ENCODE results near the gene SPRR2A.
"Not testable (repeated sequence)": the region's sequence is repeated elsewhere in the genome, so short reads cannot be mapped to it uniquely, and the experiment has no call there.

The SPRR2A gene

DNA sequence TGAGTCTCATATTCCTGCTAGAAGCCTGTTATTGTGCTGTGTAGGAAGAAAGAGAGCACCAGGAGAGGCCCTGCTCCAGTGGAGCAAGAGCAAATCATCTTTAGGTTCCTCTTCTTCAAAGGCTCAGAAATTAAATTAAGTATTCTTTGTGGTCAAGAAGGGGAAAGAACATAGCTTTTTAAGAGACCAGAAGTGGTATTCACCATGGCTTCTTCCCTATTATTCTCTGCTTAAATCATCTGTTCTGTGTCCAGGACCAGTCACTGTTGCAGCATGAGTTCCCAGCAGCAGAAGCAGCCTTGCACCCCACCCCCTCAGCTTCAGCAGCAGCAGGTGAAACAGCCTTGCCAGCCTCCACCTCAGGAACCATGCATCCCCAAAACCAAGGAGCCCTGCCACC is 25.2 kb downstream of the SPRR2A start:
- H3K27me3 ChIP-seq = peaks cover 0 to 94% (median 9%) of the 10 kb centered on the region in 11 experiments; a peak in 10 of 22 replicates
- peaks cover 13 to 24% (median 20%) of the 10 kb centered on the region in 10 experiments for H3K4me1 ChIP-seq
- no peak overlapping the region for H3K27ac ChIP-seq
- no peak overlapping the region for H3K9ac ChIP-seq
- H3K4me3 ChIP-seq = no peak overlapping the region
- peak overlapping the region; percentile 43 to 76 (median 57); a peak in 21 of 22 replicates for H3K4me2 ChIP-seq
- H4K20me1 ChIP-seq = peaks cover 0 to 12% (median 0%) of the 10 kb centered on the region in 11 experiments; a peak in 6 of 22 replicates
- TF ChIP-seq Cebpa-rat (IDR thresholded peaks at IDR 0.05) = no peak
- H3K9me3 ChIP-seq (replicated peaks in 1 of 11) = peaks cover 0 to 31% (median 5%) of the 10 kb centered on the region in 11 experiments; a peak in 6 of 22 replicates
- no peaks in the 10 kb centered on the region for H3K36me3 ChIP-seq

DNA sequence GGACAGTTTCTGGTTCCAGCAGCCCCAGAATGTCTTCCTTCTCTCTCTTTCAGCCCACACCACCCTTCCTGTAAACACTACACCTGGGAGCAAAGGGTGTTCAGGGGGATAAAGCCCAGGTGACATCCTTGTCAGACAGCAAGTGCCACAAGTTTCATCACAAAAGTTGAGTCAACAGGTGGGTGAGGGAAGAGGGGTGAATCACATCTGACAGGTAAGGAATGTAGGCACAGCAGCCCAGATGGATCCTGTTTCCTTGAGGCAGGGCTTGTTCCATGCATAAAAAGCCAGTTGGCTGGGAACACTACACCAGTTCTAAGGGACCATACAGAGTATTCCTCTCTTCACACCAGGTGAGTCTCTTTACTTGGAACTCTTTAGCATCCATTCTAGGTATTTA is 26.4 kb downstream of the SPRR2A start, which contains the start of gene SPRR1B:
SPRR1B (plus strand) TSS at position 309 of the 400 bp plus-strand sequence. CDS start 1,143 bp downstream, outside the sequence.
- Histone ChIP-seq H3K9ac (no peak within 1 kb of the TSS), H4K20me1 (peaks cover 0 to 12% (median 0%) of the 10 kb centered on the region in 11 experiments; a peak in 6 of 22 replicates), H3K4me2 (peak within 1 kb of the TSS in 10 of 11 experiments; percentile 2 to 76 (median 57); a peak in 14 of 22 replicates), H3K4me3 (no peak within 1 kb of the TSS), H3K4me1 (peaks cover 13 to 24% (median 20%) of the 10 kb centered on the region in 10 experiments), H3K9me3 (replicated peaks in 1 of 11) (peaks cover 0 to 22% (median 5%) of the 10 kb centered on the region in 11 experiments; a peak in 5 of 22 replicates), H3K27ac (no peak within 1 kb of the TSS), H3K27me3 (peaks cover 0 to 93% (median 9%) of the 10 kb centered on the region in 11 experiments; a peak in 10 of 22 replicates), H3K36me3 (no peaks in the 10 kb centered on the region)
- TF ChIP-seq Cebpa-rat (IDR thresholded peaks at IDR 0.05) = no peak

DNA sequence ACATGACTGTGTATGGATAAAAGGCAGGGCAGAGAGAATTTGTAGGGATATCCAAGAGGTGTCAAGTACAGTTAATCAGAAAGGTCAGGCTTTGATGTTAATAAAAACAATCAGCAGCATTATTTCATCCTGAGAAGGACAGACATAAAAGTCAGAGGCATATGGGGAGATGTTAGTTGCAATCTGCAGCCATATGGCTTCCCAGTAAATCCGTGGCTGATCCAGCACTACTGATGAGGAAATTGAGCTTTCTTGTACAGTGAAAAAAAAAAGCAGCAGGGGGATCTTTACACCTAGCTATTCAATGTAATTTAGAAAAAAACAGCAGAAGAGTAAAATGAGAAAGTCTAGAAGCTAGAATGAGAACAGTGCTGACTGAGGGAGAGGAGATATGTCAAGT is 28.5 kb downstream of the SPRR2A start:
- peaks cover 0 to 12% (median 0%) of the 10 kb centered on the region in 11 experiments; a peak in 6 of 22 replicates for H4K20me1 ChIP-seq
- no peak overlapping the region for H3K4me2 ChIP-seq
- no peak overlapping the region for H3K4me3 ChIP-seq
- H3K9me3 ChIP-seq (replicated peaks in 1 of 11) = peaks cover 0 to 13% (median 0%) of the 10 kb centered on the region in 11 experiments; a peak in 3 of 22 replicates
- H3K27me3 ChIP-seq = peaks cover 0 to 93% (median 9%) of the 10 kb centered on the region in 11 experiments; a peak in 10 of 22 replicates
- peaks cover 19 to 28% (median 25%) of the 10 kb centered on the region in 10 experiments for H3K4me1 ChIP-seq
- H3K36me3 ChIP-seq = no peaks in the 10 kb centered on the region
- no peak overlapping the region for H3K27ac ChIP-seq
- no peak overlapping the region for H3K9ac ChIP-seq
- TF ChIP-seq Cebpa-rat (IDR thresholded peaks at IDR 0.05) = no peak

DNA sequence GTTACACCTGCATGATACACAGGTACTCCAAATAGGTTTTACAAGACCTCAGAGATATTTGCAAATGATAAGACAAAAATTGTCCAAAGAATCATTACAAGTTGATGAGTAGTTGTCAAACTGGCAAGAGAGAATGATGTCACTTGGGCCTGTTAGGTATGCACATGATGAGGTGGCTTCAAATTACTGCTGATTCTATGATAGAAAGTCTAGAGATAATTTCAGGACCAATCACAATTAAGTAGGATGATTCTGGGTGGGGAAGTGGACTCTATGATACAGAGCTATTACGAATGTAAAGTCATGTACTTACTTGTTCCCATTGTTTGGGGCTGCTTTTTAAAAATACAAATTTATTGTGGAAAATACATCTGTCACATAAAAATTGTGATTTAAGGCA is 31.5 kb downstream of the SPRR2A start:
- no peak overlapping the region for H3K27ac ChIP-seq
- H3K36me3 ChIP-seq = no peaks in the 10 kb centered on the region
- no peak overlapping the region for H3K4me3 ChIP-seq
- H3K4me2 ChIP-seq = no peak overlapping the region
- TF ChIP-seq Cebpa-rat (IDR thresholded peaks at IDR 0.05) = no peak
- H3K27me3 ChIP-seq = peaks cover 0 to 91% (median 6%) of the 10 kb centered on the region in 11 experiments; a peak in 10 of 22 replicates
- H3K4me1 ChIP-seq = peaks cover 15 to 37% (median 32%) of the 10 kb centered on the region in 10 experiments; a peak in 19 of 20 replicates
- peaks cover 0 to 13% (median 0%) of the 10 kb centered on the region in 11 experiments; a peak in 3 of 22 replicates for H3K9me3 ChIP-seq (replicated peaks in 1 of 11)
- no peak overlapping the region for H3K9ac ChIP-seq
- no peaks in the 10 kb centered on the region for H4K20me1 ChIP-seq

DNA sequence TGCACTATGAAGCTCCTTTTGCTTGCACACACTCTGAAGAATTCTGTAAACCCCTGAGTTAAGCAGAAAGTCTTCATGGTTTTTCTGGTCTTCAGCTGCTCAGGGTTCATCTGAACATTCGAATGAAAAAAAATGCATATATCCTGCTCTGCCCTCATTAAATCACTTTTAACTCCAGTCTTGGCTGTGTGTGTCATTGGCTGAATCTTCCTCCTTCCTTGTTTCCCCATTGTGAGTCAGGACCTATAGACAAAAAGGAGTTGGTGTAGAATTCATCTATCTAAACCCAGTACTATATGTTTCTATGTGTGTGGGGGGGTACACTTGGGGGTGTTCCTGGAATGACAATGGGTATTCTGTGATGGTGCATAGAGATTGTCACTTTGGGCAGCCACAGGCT is 32.9 kb downstream of the SPRR2A start:
- no peaks in the 10 kb centered on the region for H4K20me1 ChIP-seq
- H3K9ac ChIP-seq = no peak overlapping the region
- no peak for TF ChIP-seq Cebpa-rat (IDR thresholded peaks at IDR 0.05)
- no peak overlapping the region for H3K27ac ChIP-seq
- peaks cover 0 to 90% (median 0%) of the 10 kb centered on the region in 11 experiments; a peak in 10 of 22 replicates for H3K27me3 ChIP-seq
- H3K4me3 ChIP-seq = no peak overlapping the region
- peaks cover 15 to 37% (median 32%) of the 10 kb centered on the region in 10 experiments; a peak in 19 of 20 replicates for H3K4me1 ChIP-seq
- no peaks in the 10 kb centered on the region for H3K36me3 ChIP-seq
- peak overlapping the region in 8 of 11 experiments; percentile 4 to 79 (median 64); a peak in 10 of 22 replicates for H3K4me2 ChIP-seq
- peaks cover 0 to 20% (median 6%) of the 10 kb centered on the region in 11 experiments; a peak in 11 of 22 replicates for H3K9me3 ChIP-seq (replicated peaks in 1 of 11)

DNA sequence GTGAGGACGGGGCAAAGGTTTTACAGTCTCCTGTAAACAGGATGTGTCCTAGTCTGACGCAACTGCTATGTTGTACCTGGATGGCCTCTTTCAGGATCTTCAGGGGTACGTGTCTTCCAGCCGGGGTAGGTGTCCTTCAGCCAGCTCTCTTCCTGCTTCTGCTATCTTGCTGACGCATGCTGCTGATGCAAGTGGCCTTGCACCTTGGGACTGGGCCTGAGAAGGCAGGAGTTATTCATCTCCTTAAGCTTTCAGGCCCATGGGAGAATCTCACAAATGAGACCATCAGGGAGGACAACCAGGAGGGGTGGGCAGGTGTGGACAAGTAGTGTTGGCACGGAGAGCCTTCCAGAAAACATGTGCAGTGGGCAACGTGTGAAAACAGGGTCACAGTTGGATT is 34.2 kb downstream of the SPRR2A start:
- TF ChIP-seq Cebpa-rat (IDR thresholded peaks at IDR 0.05) = no peak
- Histone ChIP-seq H3K4me3 (no peak overlapping the region), H4K20me1 (no peaks in the 10 kb centered on the region), H3K9me3 (replicated peaks in 1 of 11) (peaks cover 0 to 23% (median 18%) of the 10 kb centered on the region in 11 experiments; a peak in 17 of 22 replicates), H3K27ac (peak overlapping the region in 2 of 11 experiments; percentile 1 to 38; a peak in 2 of 22 replicates), H3K4me2 (peak overlapping the region in 10 of 11 experiments; percentile 7 to 79 (median 62); a peak in 18 of 22 replicates), H3K4me1 (peaks cover 15 to 37% (median 32%) of the 10 kb centered on the region in 10 experiments; a peak in 19 of 20 replicates), H3K27me3 (peaks cover 0 to 87% (median 0%) of the 10 kb centered on the region in 11 experiments; a peak in 7 of 22 replicates), H3K9ac (no peak overlapping the region), H3K36me3 (no peaks in the 10 kb centered on the region)

DNA sequence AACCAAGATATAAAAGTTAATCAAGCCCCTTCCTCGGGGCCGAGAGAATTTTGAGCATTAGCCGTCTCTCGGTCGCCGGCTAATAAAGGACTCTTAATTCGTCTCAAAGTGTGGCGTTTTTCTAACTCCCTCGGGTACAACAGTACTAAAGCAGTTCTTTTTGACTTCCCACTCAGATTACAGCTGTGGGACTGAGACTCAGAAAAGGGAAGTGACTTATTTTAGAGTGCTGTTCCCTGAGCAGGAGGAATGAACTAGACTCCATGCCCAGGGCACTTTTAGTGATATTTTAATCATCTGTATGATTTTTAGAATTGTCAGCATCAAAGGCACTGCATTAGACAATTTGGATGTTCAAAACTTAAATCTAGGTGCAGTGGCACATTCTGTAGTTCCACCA is 35.0 kb downstream of the SPRR2A start:
- Histone ChIP-seq H3K4me1 (peaks cover 15 to 37% (median 32%) of the 10 kb centered on the region in 10 experiments; a peak in 19 of 20 replicates), H3K27me3 (peaks cover 0 to 80% (median 0%) of the 10 kb centered on the region in 11 experiments; a peak in 7 of 22 replicates), H3K9me3 (replicated peaks in 1 of 11) (peaks cover 0 to 24% (median 20%) of the 10 kb centered on the region in 11 experiments; a peak in 17 of 22 replicates), H3K9ac (peak overlapping the region in 2 of 11 experiments; percentile 2 to 35; a peak in 2 of 22 replicates), H3K4me2 (peak overlapping the region; percentile 52 to 79 (median 68); a peak in 21 of 22 replicates), H3K27ac (peak overlapping the region in 3 of 11 experiments; percentile 1 to 46 (median 38); a peak in 2 of 22 replicates)
- not testable (repeated sequence) for H3K4me3 ChIP-seq, H3K36me3 ChIP-seq, H4K20me1 ChIP-seq

DNA sequence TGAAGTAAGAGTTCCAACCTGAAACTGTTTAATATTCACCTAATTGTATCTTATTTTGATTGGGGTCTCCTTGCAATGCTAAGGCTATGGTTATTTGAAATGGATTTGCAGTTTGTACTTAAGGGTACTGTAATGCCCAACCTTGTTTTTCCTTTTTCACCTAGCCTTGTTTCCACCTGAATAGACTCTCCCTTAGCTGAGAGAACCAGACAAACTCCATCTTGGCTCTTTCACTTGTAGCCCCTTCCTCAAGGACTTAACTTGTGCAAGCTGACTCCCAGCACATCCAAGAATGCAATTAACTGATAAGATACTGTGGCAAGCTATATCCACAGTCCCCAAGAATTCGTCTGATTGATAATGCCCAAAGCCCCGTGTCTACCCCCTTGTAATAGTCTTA is 35.5 kb downstream of the SPRR2A start:
- peaks cover 0 to 24% (median 20%) of the 10 kb centered on the region in 11 experiments; a peak in 17 of 22 replicates for H3K9me3 ChIP-seq (replicated peaks in 1 of 11)
- H3K9ac ChIP-seq = peak overlapping the region in 1 of 11 experiments; percentile 35; a peak in 1 of 22 replicates
- not testable (repeated sequence) for H3K4me3 ChIP-seq, H3K36me3 ChIP-seq, H4K20me1 ChIP-seq
- peaks cover 15 to 37% (median 32%) of the 10 kb centered on the region in 10 experiments; a peak in 19 of 20 replicates for H3K4me1 ChIP-seq
- H3K27me3 ChIP-seq = peaks cover 0 to 75% (median 0%) of the 10 kb centered on the region in 11 experiments; a peak in 7 of 22 replicates
- peak overlapping the region in 1 of 11 experiments; percentile 46; a peak in 2 of 22 replicates for H3K27ac ChIP-seq
- peak overlapping the region; percentile 52 to 79 (median 68); a peak in 21 of 22 replicates for H3K4me2 ChIP-seq

DNA sequence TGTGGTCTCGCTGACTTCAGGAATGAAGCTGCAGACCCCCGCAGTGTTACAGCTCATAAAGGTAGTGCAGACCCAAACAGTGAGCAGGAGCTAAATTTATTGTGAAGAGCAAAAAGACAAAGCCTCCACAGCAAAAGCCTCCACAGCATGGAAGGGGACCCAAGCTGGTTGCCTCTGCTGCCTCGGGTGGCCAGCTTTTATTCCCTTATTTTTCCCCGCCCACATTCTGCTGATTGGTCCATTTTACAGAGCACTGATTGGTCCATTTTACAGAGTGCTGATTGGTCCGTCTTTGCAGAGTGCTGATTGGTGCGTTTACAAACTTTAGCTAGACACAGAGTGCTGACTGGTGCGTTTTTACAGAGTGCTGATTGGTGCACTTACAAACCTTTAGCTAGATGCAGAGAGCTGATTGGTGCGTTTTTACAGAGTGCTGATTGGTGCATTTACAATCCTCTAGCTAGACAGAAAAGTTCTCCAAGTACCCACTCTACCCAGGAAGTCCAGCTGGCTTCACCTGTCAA is 46.0 kb downstream of the SPRR2A start:
- H3K4me3 ChIP-seq, H3K4me2 ChIP-seq, H3K9ac ChIP-seq, H4K20me1 ChIP-seq, H3K4me1 ChIP-seq, H3K27me3 ChIP-seq, H3K36me3 ChIP-seq, H3K27ac ChIP-seq: not testable (repeated sequence)
- H3K9me3 ChIP-seq (replicated peaks in 1 of 11) = peaks cover 8 to 21% (median 13%) of the 10 kb centered on the region in 11 experiments; a peak in 21 of 22 replicates

Data from BLaER1 treated with 17β-estradiol and CSF1 and Interleukin-3, amounts not matched to agents 10 nM and 100 nM (cell line).